SK-N-SH (cell line): Measurements from ENCODE around the gene SLC35F1. TPM values are rescaled to one million over a fixed set of nuclear protein-coding genes. Genes with fewer than 3 reads are reported as not detected.

Source experiments
- CTCF ChIA-PET: fragments of 300-600, 350-600 bp; formaldehyde crosslinking; extraction: SDS; loops from one replicate; lab custom pipeline; 2021; lab: Yijun Ruan, JAX
- POLR2A ChIA-PET: fragments of 350-600 bp; sonication (Branson Sonifier 250); formaldehyde crosslinking; extraction: SDS; loops from one replicate; lab custom pipeline; 2020; ENCODE audit warnings: antibody characterized with exemption, inconsistent platforms; lab: Yijun Ruan, JAX
- DNase-seq: peaks from one replicate; pipeline ENCODE4 v3.0.0; 2012
- H2AFZ ChIP-seq: fragments of 200-600 bp; sonication (generic); 2 replicates; pipeline ENCODE4 v1.8.1; 2016; ENCODE audit warnings: antibody characterized with exemption, mild to moderate bottlenecking, low read depth
- H3F3A ChIP-seq: fragments of 200-600 bp; sonication (generic); replicated peaks from 2 replicates; pipeline ENCODE3; 2016; ENCODE audit warnings: antibody characterized with exemption, mild to moderate bottlenecking; ENCODE audit not compliant: insufficient read depth
- H3K27ac ChIP-seq, 2 experiments: fragments of 200-500 bp in 1 of 2; fragments of 200-600 bp in 1 of 2; sonication (Bioruptor generic) in 1 of 2; sonication (generic), shearing (Covaris generic) in 1 of 2; 2 replicates each; pipeline versions ENCODE4 v1.5.1 to v1.6.1; 2014 to 2016; ENCODE audit warnings: low read depth in 2 of 2, inconsistent platforms in 1 of 2, low read length in 1 of 2, mild to moderate bottlenecking in 1 of 2, mixed read lengths in 1 of 2
- H3K27me3 ChIP-seq: fragments of 200-600 bp; sonication (generic), shearing (Covaris generic); 2 replicates; pipeline ENCODE4 v1.6.1; 2016; ENCODE audit warnings: mixed run types; ENCODE audit not compliant: insufficient read depth
- H3K36me3 ChIP-seq, 2 experiments: fragments of 200-500 bp in 1 of 2; fragments of 200-600 bp in 1 of 2; sonication (Bioruptor generic) in 1 of 2; sonication (generic) in 1 of 2; replicated peaks in 1 of 2; 2 replicates each; pipeline versions ENCODE3 to v1.5.1; 2014 to 2016; ENCODE audit warnings: low read length in 1 of 2, mild to moderate bottlenecking in 1 of 2; ENCODE audit not compliant: insufficient read depth in 2 of 2, control insufficient read depth in 1 of 2
- H3K4me1 ChIP-seq, 2 experiments: fragments of 200-500 bp in 1 of 2; fragments of 200-600 bp in 1 of 2; sonication (Bioruptor generic) in 1 of 2; sonication (generic), shearing (Covaris generic) in 1 of 2; 2 replicates each; pipeline versions ENCODE4 v1.5.1 to v1.6.1; 2014 to 2016; ENCODE audit warnings: low read depth in 1 of 2, low read length in 1 of 2, mixed run types in 1 of 2; ENCODE audit not compliant: insufficient read depth in 2 of 2, control insufficient read depth in 1 of 2
- H3K4me2 ChIP-seq: fragments of 200-600 bp; sonication (generic), shearing (Covaris generic); 2 replicates; pipeline ENCODE4 v1.6.1; 2017; ENCODE audit warnings: mixed run types
- H3K4me3 ChIP-seq, 2 experiments: fragments of 200-500 bp in 1 of 2; fragments of 200-600 bp in 1 of 2; sonication (Bioruptor generic) in 1 of 2; sonication (generic), shearing (Covaris generic) in 1 of 2; 2 replicates each; pipeline versions ENCODE4 v1.5.1 to v1.8.1; 2014 to 2016; ENCODE audit warnings: low read depth in 2 of 2, inconsistent platforms in 1 of 2, low read length in 1 of 2, mild to moderate bottlenecking in 1 of 2, mixed read lengths in 1 of 2, moderate library complexity in 1 of 2
- H3K79me2 ChIP-seq: fragments of 200-600 bp; sonication (generic); 2 replicates; pipeline ENCODE4 v1.8.1; 2017; ENCODE audit warnings: mild to moderate bottlenecking; ENCODE audit not compliant: insufficient read depth
- H3K9ac ChIP-seq: fragments of 200-600 bp; sonication (generic); 2 replicates; pipeline ENCODE4 v1.6.1; 2017; ENCODE audit warnings: mixed run types
- H3K9me2 ChIP-seq: fragments of 200-600 bp; sonication (generic); 2 replicates; pipeline ENCODE4 v1.6.1; 2017; ENCODE audit warnings: mixed run types
- H3K9me3 ChIP-seq: fragments of 200-600 bp; sonication (generic); 2 replicates; pipeline ENCODE4 v1.6.1; 2017; ENCODE audit warnings: mixed run types, mild to moderate bottlenecking, moderate library complexity
- H4K20me1 ChIP-seq: fragments of 200-600 bp; sonication (generic); 2 replicates; pipeline ENCODE4 v1.6.1; 2017; ENCODE audit warnings: mild to moderate bottlenecking, mixed run types; ENCODE audit not compliant: insufficient read depth
- CHD2 ChIP-seq: fragments of 150-350 bp; IDR thresholded peaks from 2 replicates; pipeline ENCODE4 v1.6.1; 2018; ENCODE audit warnings: low read length; ENCODE audit not compliant: partially characterized antibody
- ELF1 ChIP-seq: IDR thresholded peaks from 2 replicates; pipeline ENCODE4 v1.4.0; 2012
- FOSL2 ChIP-seq: IDR thresholded peaks from 2 replicates; pipeline ENCODE4 v1.4.0; 2012; ENCODE audit warnings: low read depth, mild to moderate bottlenecking, moderate library complexity, borderline replicate concordance
- FOXJ3 ChIP-seq: sonication (generic); formaldehyde crosslinking; IDR thresholded peaks from 2 replicates; pipeline ENCODE4 v1.5.1; 2020; ENCODE audit warnings: mild to moderate bottlenecking, missing genetic modification reagents
- FOXM1 ChIP-seq: IDR thresholded peaks from 2 replicates; pipeline ENCODE4 v1.4.0; 2012; ENCODE audit warnings: low read depth, mild to moderate bottlenecking
- GABPA ChIP-seq: IDR thresholded peaks from 2 replicates; pipeline ENCODE4 v1.4.0; 2012; ENCODE audit warnings: low read depth, mild to moderate bottlenecking
- IRF3 ChIP-seq: fragments of 150-350 bp; IDR thresholded peaks from 2 replicates; pipeline ENCODE4 v1.6.1; 2016; ENCODE audit warnings: mild to moderate bottlenecking, low read depth, low read length
- JUND ChIP-seq: IDR thresholded peaks from 2 replicates; pipeline ENCODE4 v1.4.0; 2012
- NFIC ChIP-seq: IDR thresholded peaks from 2 replicates; pipeline ENCODE4 v1.4.0; 2012; ENCODE audit warnings: borderline replicate concordance
- NRF1 ChIP-seq: IDR thresholded peaks from 2 replicates; pipeline ENCODE4 v1.6.1; 2012; ENCODE audit warnings: low read depth, mild to moderate bottlenecking, low read length
- POLR2AphosphoS5 ChIP-seq: IDR thresholded peaks from 2 replicates; pipeline ENCODE4 v1.6.1; 2012; ENCODE audit warnings: low read depth, low read length
- SIN3A ChIP-seq: IDR thresholded peaks from 2 replicates; pipeline ENCODE4 v1.6.1; 2012; ENCODE audit warnings: low read depth, mild to moderate bottlenecking, low read length, moderate library complexity, borderline replicate concordance
- SMC3 ChIP-seq: IDR thresholded peaks from 2 replicates; pipeline ENCODE4 v1.6.1; 2012; ENCODE audit warnings: low read depth, low read length, improper control_type of control experiment
- TCF12 ChIP-seq: IDR thresholded peaks from 2 replicates; pipeline ENCODE4 v1.4.0; 2012
- TEAD4 ChIP-seq: IDR thresholded peaks from 2 replicates; pipeline ENCODE4 v1.4.0; 2012; ENCODE audit warnings: mild to moderate bottlenecking, borderline replicate concordance; ENCODE audit not compliant: insufficient read depth
- USF2 ChIP-seq: fragments of 150-350 bp; IDR thresholded peaks from 2 replicates; pipeline ENCODE4 v1.6.1; 2017; ENCODE audit warnings: antibody characterized with exemption, low read length, low read depth, borderline replicate concordance
- WGBS: methylation state at CpG from one replicate; pipeline ENCODE4 v1.1.6; 2017; ENCODE audit warnings: low lambda C conversion rate; 5-methylcytosine and 5-hydroxymethylcytosine counted together
- polyA plus RNA-seq, 3 experiments: library from polyadenylated mRNA; depleted of rRNA; stranded (reverse); fragments of >200 nt; gene quantifications; 2 replicates each; pipeline ENCODE4 v1.2.3, GENCODE V29; 2012

Gene SLC35F1
- polyA plus RNA-seq, 1 of the 3 experiments (the other 2 are of a cell fraction) = under 0.01 TPM

DNA sequence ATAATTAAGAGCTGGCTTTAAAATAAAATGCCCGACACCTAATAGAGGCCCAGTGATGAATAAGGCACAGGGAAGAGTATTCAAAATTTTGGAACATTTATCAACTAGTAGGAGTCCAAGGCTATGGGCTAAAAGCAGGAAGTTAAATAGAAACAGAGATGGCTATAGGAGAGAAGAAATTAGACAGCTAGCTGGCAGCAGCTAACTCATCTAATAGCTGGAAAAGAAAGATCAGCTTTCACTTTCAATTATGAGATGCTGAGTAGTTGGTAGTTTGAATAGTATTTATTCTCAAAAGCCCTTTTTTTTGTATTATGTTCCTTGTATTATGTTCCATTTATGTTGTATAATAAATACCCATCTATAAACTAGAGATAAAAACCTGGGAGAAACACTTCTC lies 215.7 kb downstream of the SLC35F1 start (continued):
- TF ChIP-seq FOXM1 (no peak), CHD2 (no peak)
- TF ChIP-seq, all 33 proteins: peak for 0

GRCh38 chr6:118123503-118124037 lies 216.5 kb downstream of the SLC35F1 start:
- H3K36me3 ChIP-seq = no peaks in the 10 kb centered on the region
- no peak overlapping the region for H3K27ac ChIP-seq
- no peaks in the 10 kb centered on the region for H3K27me3 ChIP-seq
- no peaks in the 10 kb centered on the region for H3K79me2 ChIP-seq
- TF ChIP-seq USF2 (no peak), NRF1 (no peak), NFIC (no peak), JUND (no peak), SIN3A (no peak), FOSL2 (no peak)
- no peak overlapping the region for H2AFZ ChIP-seq
- no peaks in the 10 kb centered on the region for H3K9me3 ChIP-seq
- no peak for DNase-seq
- no peak overlapping the region for H3K9ac ChIP-seq
- CTCF ChIA-PET = no interaction called here
- no peak overlapping the region for H3K4me3 ChIP-seq
- POLR2A ChIA-PET = no interaction called here
- H3F3A ChIP-seq = no peaks in the 10 kb centered on the region
- no peaks in the 10 kb centered on the region for H4K20me1 ChIP-seq
- no peaks in the 10 kb centered on the region for H3K9me2 ChIP-seq
- WGBS = 68% methylated on average over 1 of the region's 1 CpG
- H3K4me2 ChIP-seq = no peak overlapping the region
- H3K4me1 ChIP-seq = no peaks in the 10 kb centered on the region

DNA sequence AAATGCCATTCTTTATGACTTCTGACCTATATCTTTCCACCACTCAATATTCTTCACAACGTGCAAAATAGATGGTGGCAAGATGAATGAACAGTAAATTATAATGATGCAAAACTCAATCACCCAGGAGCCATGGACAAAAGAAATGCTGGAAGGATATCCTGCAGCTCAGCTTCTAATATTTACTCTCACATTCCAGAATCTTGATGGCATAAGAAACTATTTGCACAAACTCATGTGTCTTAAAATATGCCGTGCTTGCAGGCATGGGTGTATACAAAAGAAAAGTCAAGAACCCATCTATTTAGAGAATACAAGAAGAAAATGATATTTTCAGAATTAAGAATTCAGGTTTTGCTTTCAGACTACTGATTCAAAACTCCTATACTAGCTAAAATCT lies 217.8 kb downstream of the SLC35F1 start:
- 0% methylated on average over 2 of the region's 2 CpGs for WGBS
- Histone ChIP-seq H3K36me3 (no peaks in the 10 kb centered on the region), H3K79me2 (no peaks in the 10 kb centered on the region), H3K9me2 (no peaks in the 10 kb centered on the region), H3K4me2 (no peak overlapping the region), H3F3A (no peaks in the 10 kb centered on the region), H2AFZ (no peak overlapping the region), H3K9ac (no peak overlapping the region), H3K27me3 (no peaks in the 10 kb centered on the region), H3K9me3 (no peaks in the 10 kb centered on the region), H3K4me1 (no peaks in the 10 kb centered on the region), H4K20me1 (no peaks in the 10 kb centered on the region), H3K4me3 (no peak overlapping the region), H3K27ac (no peak overlapping the region)
- ChIA-PET POLR2A (no interaction called here), CTCF (no interaction called here)
- no peak for TF ChIP-seq GABPA
- TF ChIP-seq FOXM1 = no peak
- no peak for TF ChIP-seq SMC3
- TF ChIP-seq CHD2 = no peak
- TF ChIP-seq IRF3 = no peak
- no peak for TF ChIP-seq TCF12
- TF ChIP-seq POLR2AphosphoS5 = no peak
- no peak for TF ChIP-seq ELF1
- no peak for TF ChIP-seq FOXJ3
- no peak for TF ChIP-seq TEAD4
- no peak for DNase-seq
